Upper lobe of left lung (tissue), 4 donors: ENCODE results near the gene DDN.

Source experiments
- CTCF ChIP-seq, 6 experiments: fragments of 450-650 bp in 4 of 6; fragments of 200-600 bp in 2 of 6; sonication (generic) in 2 of 6; IDR thresholded peaks; one replicate each; pipeline ENCODE4 v1.5.1; 2016 to 2019; ENCODE audit warnings: antibody characterized with exemption in 6 of 6
- POLR2A ChIP-seq, 4 donors: fragments of 450-650 bp; IDR thresholded peaks; one replicate each; pipeline ENCODE4 v1.5.1; 2016 to 2017; ENCODE audit warnings: antibody characterized with exemption in 4 of 4, mild to moderate bottlenecking in 2 of 4

DNA sequence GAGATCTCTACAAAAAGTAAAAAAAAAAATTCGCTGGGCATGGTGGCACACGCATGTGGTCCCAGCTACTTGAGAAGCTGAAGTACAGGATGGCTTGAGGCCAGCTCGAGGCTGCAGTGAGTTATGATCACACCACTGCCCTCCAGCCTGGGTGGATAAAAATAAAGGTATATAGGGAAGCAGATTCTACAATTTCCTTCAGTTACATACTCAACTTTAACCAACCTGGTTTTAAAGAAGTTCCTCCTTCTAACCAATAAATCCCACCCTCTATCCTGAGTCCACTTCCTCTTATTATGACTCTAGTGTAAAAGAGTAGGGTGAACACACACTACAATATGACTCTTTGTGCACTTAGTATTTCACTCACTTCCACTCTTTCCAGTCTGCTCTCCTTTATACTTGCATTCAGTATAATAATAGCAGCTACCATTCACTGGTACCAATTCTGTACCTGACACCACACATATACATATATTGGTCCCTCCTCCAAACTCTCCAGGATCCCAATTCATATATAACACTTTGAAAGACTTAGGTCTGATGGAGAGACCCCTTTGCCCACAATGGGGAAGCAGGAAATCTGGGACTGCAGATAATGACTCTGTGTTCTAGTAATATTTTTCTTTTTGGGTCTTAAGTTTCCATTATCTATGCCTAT is 44.2 kb downstream of the DDN start:
- no peak for TF ChIP-seq POLR2A (IDR thresholded peaks at IDR 0.05)
- TF ChIP-seq CTCF (IDR thresholded peaks at IDR 0.05) = no peak
